Neuron (in vitro differentiated cells): ENCODE results near the gene TMEM131.

Experiments
- H2AFZ ChIP-seq: one replicate; pipeline ENCODE4 v1.6.1; 2013; ENCODE audit warnings: low read depth, mild to moderate bottlenecking, inconsistent platforms, low read length, moderate library complexity
- H3K27me3 ChIP-seq: one replicate; pipeline ENCODE4 v1.6.1; 2013; ENCODE audit warnings: low read length; ENCODE audit not compliant: insufficient read depth
- H3K36me3 ChIP-seq: one replicate; pipeline ENCODE4 v1.6.1; 2013; ENCODE audit warnings: low read length; ENCODE audit not compliant: insufficient read depth
- H3K4me1 ChIP-seq: one replicate; pipeline ENCODE4 v1.6.1; 2013; ENCODE audit warnings: low read length; ENCODE audit not compliant: insufficient read depth
- H3K4me3 ChIP-seq: 2 replicates; pipeline ENCODE4 v1.5.1; 2013; ENCODE audit warnings: mild to moderate bottlenecking, low read length, moderate library complexity
- H3K9me3 ChIP-seq: one replicate; pipeline ENCODE4 v1.6.1; 2013; ENCODE audit warnings: low read length

TMEM131 gene

GRCh38 chr2:97754690-97755346 is 240.9 kb downstream of the TMEM131 start:
- H2AFZ ChIP-seq: no peak overlapping the region
- peaks cover 49% of the 10 kb centered on the region for H3K36me3 ChIP-seq
- peaks cover 8% of the 10 kb centered on the region for H3K4me1 ChIP-seq
- H3K9me3 ChIP-seq: no peaks in the 10 kb centered on the region
- H3K27me3 ChIP-seq: no peaks in the 10 kb centered on the region
- no peak overlapping the region for H3K4me3 ChIP-seq

- Histone ChIP-seq H3K9me3 (no peaks in the 10 kb centered on the region), H3K4me3 (no peak overlapping the region), H2AFZ (no peak overlapping the region), H3K4me1 (peaks cover 8% of the 10 kb centered on the region), H3K27me3 (no peaks in the 10 kb centered on the region), H3K36me3 (peaks cover 31% of the 10 kb centered on the region)
Measured at GRCh38 chr2:97752342-97753334, 243.1 kb downstream of the TMEM131 start.

- H3K9me3 ChIP-seq: no peaks in the 10 kb centered on the region
- H2AFZ ChIP-seq: no peak overlapping the region
- peaks cover 8% of the 10 kb centered on the region for H3K4me1 ChIP-seq
- no peaks in the 10 kb centered on the region for H3K27me3 ChIP-seq
- H3K36me3 ChIP-seq: peaks cover 23% of the 10 kb centered on the region
- H3K4me3 ChIP-seq: no peak overlapping the region
Measured at GRCh38 chr2:97751752-97752151, 244.0 kb downstream of the TMEM131 start.

- H3K36me3 ChIP-seq: peaks cover 10% of the 10 kb centered on the region
- H2AFZ ChIP-seq: no peak overlapping the region
- H3K27me3 ChIP-seq: no peaks in the 10 kb centered on the region
- H3K4me3 ChIP-seq: no peak overlapping the region
- H3K4me1 ChIP-seq: peaks cover 8% of the 10 kb centered on the region
- no peaks in the 10 kb centered on the region for H3K9me3 ChIP-seq
Measured at GRCh38 chr2:97750017-97750416, 245.7 kb downstream of the TMEM131 start.

- Histone ChIP-seq H3K4me3 (no peak overlapping the region), H3K27me3 (no peaks in the 10 kb centered on the region), H3K9me3 (no peaks in the 10 kb centered on the region), H3K4me1 (peaks cover 8% of the 10 kb centered on the region), H2AFZ (no peak overlapping the region), H3K36me3 (peaks cover 7% of the 10 kb centered on the region)
Measured at GRCh38 chr2:97749581-97749980, 246.2 kb downstream of the TMEM131 start.

- Histone ChIP-seq H3K4me3 (no peak overlapping the region), H3K4me1 (peaks cover 5% of the 10 kb centered on the region), H3K36me3 (peaks cover 7% of the 10 kb centered on the region), H3K9me3 (no peaks in the 10 kb centered on the region), H2AFZ (no peak overlapping the region), H3K27me3 (no peaks in the 10 kb centered on the region)
Measured at GRCh38 chr2:97747716-97748115, 248.0 kb downstream of the TMEM131 start.

- peaks cover 7% of the 10 kb centered on the region for H3K36me3 ChIP-seq
- no peak overlapping the region for H3K4me3 ChIP-seq
- no peak overlapping the region for H2AFZ ChIP-seq
- H3K27me3 ChIP-seq: no peaks in the 10 kb centered on the region
- H3K9me3 ChIP-seq: no peaks in the 10 kb centered on the region
- peaks cover under 1% of the 10 kb centered on the region for H3K4me1 ChIP-seq
Measured at GRCh38 chr2:97747285-97747684, 248.5 kb downstream of the TMEM131 start.

- no peaks in the 10 kb centered on the region for H3K27me3 ChIP-seq
- no peaks in the 10 kb centered on the region for H3K4me1 ChIP-seq
- no peak overlapping the region for H2AFZ ChIP-seq
- H3K36me3 ChIP-seq: no peaks in the 10 kb centered on the region
- no peak overlapping the region for H3K4me3 ChIP-seq
- no peaks in the 10 kb centered on the region for H3K9me3 ChIP-seq
Measured at GRCh38 chr2:97745474-97746174, 250.1 kb downstream of the TMEM131 start.

GRCh38 chr2:97743913-97744312 is 251.8 kb downstream of the TMEM131 start:
- Histone ChIP-seq H3K9me3 (no peaks in the 10 kb centered on the region), H3K36me3 (no peaks in the 10 kb centered on the region), H3K4me3 (no peak overlapping the region), H2AFZ (no peak overlapping the region), H3K4me1 (no peaks in the 10 kb centered on the region), H3K27me3 (no peaks in the 10 kb centered on the region)

- Histone ChIP-seq H2AFZ (no peak overlapping the region), H3K27me3 (no peaks in the 10 kb centered on the region), H3K36me3 (no peaks in the 10 kb centered on the region)
Measured at GRCh38 chr2:97742381-97742847, 253.3 kb downstream of the TMEM131 start.

GRCh38 chr2:97741686-97742085 is 254.1 kb downstream of the TMEM131 start:
- Histone ChIP-seq H2AFZ (no peak overlapping the region), H3K4me3 (no peak overlapping the region), H3K4me1 (no peaks in the 10 kb centered on the region), H3K27me3 (no peaks in the 10 kb centered on the region), H3K9me3 (no peaks in the 10 kb centered on the region), H3K36me3 (no peaks in the 10 kb centered on the region)

More at GRCh38 chr2:97742381-97742847, 253.3 kb downstream of the TMEM131 start:
- no peaks in the 10 kb centered on the region for H3K4me1 ChIP-seq
- H3K9me3 ChIP-seq: no peaks in the 10 kb centered on the region
- H3K4me3 ChIP-seq: no peak overlapping the region

GRCh38 chr2:97741251-97741650 is 254.5 kb downstream of the TMEM131 start:
- H3K4me3 ChIP-seq: no peak overlapping the region
- H2AFZ ChIP-seq: no peak overlapping the region
- no peaks in the 10 kb centered on the region for H3K4me1 ChIP-seq
- no peaks in the 10 kb centered on the region for H3K27me3 ChIP-seq
- H3K36me3 ChIP-seq: no peaks in the 10 kb centered on the region
- H3K9me3 ChIP-seq: no peaks in the 10 kb centered on the region
